IPS-11a (cell line): Measurements from ENCODE around the gene TSPAN7.

Source experiments
- H3K4me3 ChIP-seq: one replicate; pipeline ENCODE4 v1.5.1; 2013; ENCODE audit warnings: low read depth, low read length, control low read depth

TSPAN7 gene

GRCh38 chrX:38639730-38640129 lies 78.4 kb downstream of the TSPAN7 start:
- no peak overlapping the region for H3K4me3 ChIP-seq

GRCh38 chrX:38641197-38641596 lies 79.9 kb downstream of the TSPAN7 start:
- no peak overlapping the region for H3K4me3 ChIP-seq

DNA sequence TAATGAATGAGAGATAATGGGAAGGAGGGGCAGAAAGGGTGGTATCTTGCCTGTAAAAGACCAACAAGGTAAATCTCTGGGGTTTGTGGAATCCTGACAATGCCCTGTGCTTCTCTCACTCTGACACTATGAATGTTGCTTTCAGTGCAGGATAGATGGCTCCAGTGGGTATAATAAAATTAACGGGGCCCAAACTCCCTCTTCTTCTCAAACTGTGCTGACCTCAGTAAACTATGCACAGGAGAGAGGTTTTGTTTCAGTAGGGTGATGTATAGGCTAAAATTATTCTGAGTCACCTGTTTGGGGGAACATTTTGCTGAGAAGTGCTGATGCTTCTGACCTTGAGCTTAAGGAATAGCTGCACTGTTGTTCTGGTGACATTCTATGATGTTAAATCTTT lies 82.6 kb downstream of the TSPAN7 start:
- H3K4me3 ChIP-seq, result no peak overlapping the region

GRCh38 chrX:38646129-38646528 lies 84.8 kb downstream of the TSPAN7 start:
- no peak overlapping the region for H3K4me3 ChIP-seq

- H3K4me3 ChIP-seq, result no peak overlapping the region
These were observed 87.9 kb downstream of the TSPAN7 start for GRCh38 chrX:38649221-38649620.

GRCh38 chrX:38649674-38650647 lies 88.6 kb downstream of the TSPAN7 start:
- H3K4me3 ChIP-seq, result no peak overlapping the region

DNA sequence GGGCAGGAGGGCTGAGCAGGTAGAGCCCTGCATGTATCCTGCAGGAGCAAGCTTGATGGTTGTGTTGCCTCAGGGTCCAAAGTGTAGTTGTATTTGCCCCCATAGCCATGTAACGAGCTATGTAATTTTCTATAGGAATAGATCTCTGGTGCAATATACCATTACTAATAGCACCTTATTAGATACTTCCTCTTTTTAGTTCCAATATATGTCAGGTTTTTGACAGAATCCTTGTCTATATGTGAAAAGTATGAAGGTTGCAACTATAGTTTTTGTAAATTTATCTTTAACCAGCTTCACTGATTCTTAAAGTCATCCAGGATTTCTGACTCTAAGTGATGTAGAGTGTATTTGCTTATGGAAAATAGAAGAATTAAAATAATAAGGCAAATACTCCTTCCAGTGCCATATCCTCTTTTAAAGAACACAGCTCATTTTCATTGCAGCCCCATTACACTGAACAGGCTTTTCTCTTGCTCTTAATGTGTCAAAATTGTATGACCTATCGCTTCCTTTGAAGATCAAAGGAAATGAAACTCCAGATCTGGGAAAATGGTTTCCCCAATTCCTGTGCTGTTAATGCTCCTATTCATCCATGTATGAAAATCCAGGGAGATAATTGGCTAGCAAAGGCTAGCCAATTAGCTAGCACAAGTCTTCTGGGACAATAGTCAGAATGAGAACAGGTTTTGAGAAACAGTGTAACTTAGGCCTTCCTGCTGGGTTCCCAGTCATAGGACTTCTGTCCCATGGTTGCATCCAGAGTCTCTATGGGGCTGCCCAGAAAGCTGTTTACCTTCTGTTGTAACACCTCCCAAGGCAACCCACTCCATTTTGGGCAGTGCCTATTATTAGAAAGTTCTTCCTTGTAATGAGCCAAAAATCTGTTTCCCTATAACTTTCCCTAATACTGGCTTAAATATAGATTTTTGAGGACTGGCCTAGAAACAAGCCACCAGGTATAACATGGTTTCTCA lies 90.6 kb downstream of the TSPAN7 start:
- H3K4me3 ChIP-seq, result no peak overlapping the region

DNA sequence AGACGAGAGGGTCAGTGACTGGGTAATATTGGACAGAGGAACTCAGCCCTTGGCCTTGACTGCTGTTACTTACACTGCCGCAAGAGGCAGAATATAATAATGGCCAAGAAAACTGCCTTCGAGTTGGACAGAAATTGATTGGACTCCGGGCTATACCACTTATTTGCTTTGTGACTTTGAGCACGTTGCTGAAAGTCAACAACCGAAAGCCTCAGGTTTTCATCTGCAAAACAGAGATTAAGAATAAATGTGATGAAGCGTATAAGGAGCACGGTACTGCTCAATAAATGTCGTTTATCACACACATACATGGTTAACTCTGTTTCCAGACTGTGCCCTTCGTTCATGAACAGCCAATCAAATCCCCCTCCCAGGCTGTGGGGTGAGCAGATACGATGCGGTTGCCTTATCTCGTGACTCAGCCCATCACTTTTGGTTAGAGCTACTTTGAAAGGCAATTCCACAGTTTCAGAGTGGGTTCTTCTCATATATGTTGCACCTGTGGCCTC lies 91.6 kb downstream of the TSPAN7 start:
- H3K4me3 ChIP-seq, result no peak overlapping the region

DNA sequence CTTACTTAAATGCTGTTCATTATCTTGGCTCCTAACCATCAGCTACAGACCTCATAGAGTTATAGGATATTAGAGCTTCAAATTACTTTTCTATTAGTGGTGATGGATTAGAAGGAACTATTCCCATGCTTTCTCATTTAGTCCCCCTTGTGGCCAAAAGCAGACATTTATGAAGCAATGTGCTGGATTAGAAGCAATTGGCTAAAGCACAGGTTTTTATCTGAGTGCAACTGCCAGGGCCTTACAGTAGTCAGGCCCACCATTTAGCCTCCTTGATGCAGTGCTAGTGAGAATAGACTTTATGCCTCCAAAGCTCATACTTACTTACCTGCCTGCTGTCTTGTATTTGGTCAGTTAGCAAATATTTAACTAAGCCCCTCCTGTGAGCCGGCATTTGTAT lies 93.0 kb downstream of the TSPAN7 start:
- no peak overlapping the region for H3K4me3 ChIP-seq

DNA sequence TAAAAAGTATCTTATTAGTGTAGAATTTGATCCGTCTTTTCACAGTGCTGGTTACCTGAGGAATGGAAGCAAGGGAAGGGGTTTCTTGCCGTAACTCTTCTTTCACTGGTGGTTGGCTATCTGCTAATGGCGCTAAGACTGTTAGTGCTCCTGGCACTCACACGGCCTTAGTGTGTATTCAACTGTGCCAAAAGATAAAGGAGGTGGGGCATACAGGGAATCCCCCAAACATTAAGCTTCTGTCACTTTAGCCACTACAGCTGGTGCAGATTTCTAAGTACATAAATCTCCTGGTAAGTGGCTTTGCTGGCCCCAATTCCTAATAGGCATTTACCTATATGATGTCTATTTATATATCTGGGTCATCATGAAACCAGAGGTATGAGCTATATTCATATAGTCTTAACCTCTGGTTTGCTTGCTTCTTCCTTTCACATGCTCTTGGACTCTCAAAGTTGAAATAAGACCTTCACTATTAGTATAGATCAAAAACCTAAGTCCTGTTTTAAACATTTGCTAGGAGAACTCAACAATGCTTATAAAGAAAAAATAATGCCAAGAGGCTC lies 95.1 kb downstream of the TSPAN7 start:
- no peak overlapping the region for H3K4me3 ChIP-seq

GRCh38 chrX:38657562-38657961 lies 96.2 kb downstream of the TSPAN7 start:
- H3K4me3 ChIP-seq, result no peak overlapping the region

- H3K4me3 ChIP-seq, result no peak overlapping the region
These were observed 99.2 kb downstream of the TSPAN7 start for GRCh38 chrX:38660395-38661102.

DNA sequence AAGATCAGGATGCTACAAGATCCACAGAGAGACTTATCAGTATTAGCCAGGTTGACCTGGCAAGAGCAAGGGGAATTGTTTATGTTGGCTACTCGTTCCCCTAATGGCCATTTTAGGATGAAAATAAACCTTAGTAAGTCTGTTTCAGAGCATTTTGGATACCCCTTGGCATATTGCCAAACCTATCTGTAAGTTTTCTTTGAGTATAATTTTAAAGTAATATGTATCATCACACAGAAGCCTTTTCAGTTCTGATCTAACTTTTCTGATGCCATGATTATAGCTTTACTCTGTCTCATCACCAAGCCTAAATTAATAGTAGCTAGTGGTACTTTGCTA lies 99.7 kb downstream of the TSPAN7 start:
- H3K4me3 ChIP-seq, result no peak overlapping the region

- H3K4me3 ChIP-seq, result no peak overlapping the region
These were observed 100.2 kb downstream of the TSPAN7 start for GRCh38 chrX:38661561-38661960.

DNA sequence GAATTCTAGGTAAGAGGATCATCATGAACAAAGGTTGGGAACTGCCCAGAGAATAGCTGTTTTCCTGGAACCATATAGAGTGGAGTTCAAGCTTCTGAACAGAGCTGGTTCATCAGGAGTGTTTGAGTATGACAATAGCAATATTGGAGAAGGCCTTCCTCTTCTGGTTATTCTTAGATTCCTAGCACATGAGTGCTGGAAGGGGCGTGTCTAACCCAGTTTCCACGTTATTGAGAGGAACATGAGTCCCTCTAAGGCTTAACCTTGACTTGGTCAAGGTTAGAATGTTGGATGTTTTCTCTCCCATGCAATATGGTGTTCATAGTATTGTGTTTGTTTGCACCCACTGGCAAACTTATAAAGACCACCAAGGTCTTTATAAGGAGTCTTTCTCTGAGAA lies 101.3 kb downstream of the TSPAN7 start:
- H3K4me3 ChIP-seq, result no peak overlapping the region

DNA sequence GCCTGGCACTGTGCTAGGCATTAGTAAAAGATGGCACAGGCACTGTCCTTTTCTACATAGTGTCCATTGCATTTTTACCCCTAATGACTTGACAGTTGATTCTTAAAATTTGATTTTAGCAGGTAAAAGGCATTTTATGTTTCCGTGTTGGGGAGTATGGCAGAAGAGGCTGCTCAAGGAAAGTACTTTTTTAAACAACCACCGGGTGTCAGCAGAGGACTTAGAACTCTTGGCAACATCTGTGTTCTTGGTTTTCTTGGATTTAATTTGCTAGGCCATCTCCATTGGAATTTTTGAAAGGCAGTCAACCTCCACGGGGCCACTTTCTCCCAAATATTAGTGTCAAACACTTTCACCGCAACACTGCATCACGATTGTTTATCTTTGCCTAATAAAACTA lies 102.9 kb downstream of the TSPAN7 start:
- no peak overlapping the region for H3K4me3 ChIP-seq

- no peak overlapping the region for H3K4me3 ChIP-seq
These were observed 105.6 kb downstream of the TSPAN7 start for GRCh38 chrX:38666909-38667308.

- no peak overlapping the region for H3K4me3 ChIP-seq
These were observed 107.4 kb downstream of the TSPAN7 start for GRCh38 chrX:38668771-38669170.

GRCh38 chrX:38669428-38669827 lies 108.1 kb downstream of the TSPAN7 start:
- no peak overlapping the region for H3K4me3 ChIP-seq

- no peak overlapping the region for H3K4me3 ChIP-seq
These were observed 111.3 kb downstream of the TSPAN7 start for GRCh38 chrX:38672646-38673045.

DNA sequence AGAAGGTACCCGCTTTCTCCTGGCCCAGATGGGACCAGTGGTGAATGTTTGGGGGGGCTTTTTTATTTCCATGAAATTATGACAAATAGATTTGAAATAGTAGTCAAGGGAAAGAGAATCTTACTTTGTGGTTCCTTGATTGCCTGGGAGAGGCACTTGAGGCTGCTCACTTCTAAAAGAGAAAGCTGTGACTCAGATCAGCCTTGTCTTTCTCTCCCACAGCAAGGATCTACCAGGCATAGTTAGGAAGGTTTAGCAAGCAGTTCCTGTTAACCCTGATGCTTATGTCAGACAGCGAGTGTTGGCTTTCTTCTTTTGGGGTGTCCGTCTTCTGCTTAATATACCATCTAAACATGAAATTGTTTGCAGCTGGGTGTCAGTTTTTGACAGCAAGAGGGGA lies 114.5 kb downstream of the TSPAN7 start:
- no peak overlapping the region for H3K4me3 ChIP-seq
